HEK293 (cell line): ENCODE data around the gene SLC26A1.

Experiments used
- BCL6B ChIP-seq: fragments of 450-650 bp; formaldehyde crosslinking; IDR thresholded peaks from 2 replicates; pipeline ENCODE4 v1.5.1; 2017; ENCODE audit warnings: missing biosample characterization, missing genetic modification characterization
- ELK4 ChIP-seq: IDR thresholded peaks from 2 replicates; pipeline ENCODE4 v1.6.1; 2011; ENCODE audit warnings: mild to moderate bottlenecking, low read depth, low read length, borderline replicate concordance
- MEIS1 ChIP-seq: sonication (generic); formaldehyde crosslinking; IDR thresholded peaks from 2 replicates; pipeline ENCODE4 v1.8.1; 2022; ENCODE audit warnings: missing genetic modification reagents, mild to moderate bottlenecking, borderline replicate concordance
- SP2 ChIP-seq: fragments of 450-650 bp; formaldehyde crosslinking; IDR thresholded peaks from 2 replicates; pipeline ENCODE4 v1.5.1; 2016; ENCODE audit warnings: missing biosample characterization, missing genetic modification characterization
- ZSCAN30 ChIP-seq: fragments of 450-650 bp; IDR thresholded peaks from 2 replicates; pipeline ENCODE4 v1.5.1; 2018; ENCODE audit warnings: missing biosample characterization, mild to moderate bottlenecking, missing genetic modification characterization, moderate library complexity

- TF ChIP-seq BCL6B (tag by site-specific recombination), result no peak
- no peak for TF ChIP-seq SP2
- no peak for TF ChIP-seq MEIS1 (CRISPR knock-in tag)
- no peak for TF ChIP-seq ELK4
- TF ChIP-seq ZSCAN30, result no peak
Measured at GRCh38 chr4:999882-1000425, 6.8 kb upstream of the SLC26A1 start.
